HUES48 (cell line): ENCODE data around the gene LRRC2.
"Not testable (repeated sequence)": the region's sequence is repeated elsewhere in the genome, so short reads cannot be mapped to it uniquely, and the experiment has no call there.

Source experiments
- H3K27ac ChIP-seq: one replicate; pipeline ENCODE4 v1.7.0; 2013; ENCODE audit warnings: low read depth, low read length, inconsistent platforms
- H3K27me3 ChIP-seq: 2 replicates; pipeline ENCODE4 v1.6.1; 2013; ENCODE audit warnings: mild to moderate bottlenecking, low read length; ENCODE audit not compliant: control insufficient read depth, insufficient read depth
- H3K36me3 ChIP-seq: 2 replicates; pipeline ENCODE4 v1.6.1; 2013; ENCODE audit warnings: low read length; ENCODE audit not compliant: control insufficient read depth, insufficient read depth
- H3K4me1 ChIP-seq: 2 replicates; pipeline ENCODE4 v1.6.1; 2013; ENCODE audit warnings: mild to moderate bottlenecking, low read length; ENCODE audit not compliant: control insufficient read depth, insufficient read depth
- H3K4me3 ChIP-seq: 2 replicates; pipeline ENCODE4 v1.5.1; 2013; ENCODE audit warnings: mild to moderate bottlenecking, low read depth, low read length
- H3K9ac ChIP-seq: 2 replicates; pipeline ENCODE4 v1.6.1; 2013; ENCODE audit warnings: mild to moderate bottlenecking, low read depth, low read length, moderate library complexity
- H3K9me3 ChIP-seq: 2 replicates; pipeline ENCODE4 v1.6.1; 2013; ENCODE audit warnings: low read length; ENCODE audit not compliant: control insufficient read depth, insufficient read depth

LRRC2 gene

GRCh38 chr3:46524832-46525231 lies 41.3 kb downstream of the LRRC2 start:
- Histone ChIP-seq H3K4me3 (no peak overlapping the region), H3K9ac (no peak overlapping the region), H3K9me3 (no peaks in the 10 kb centered on the region), H3K27ac (no peak overlapping the region), H3K36me3 (no peaks in the 10 kb centered on the region; the same call in 1 of the 2 replicates), H3K4me1 (no peaks in the 10 kb centered on the region), H3K27me3 (no peaks in the 10 kb centered on the region)

- Histone ChIP-seq H3K9ac (no peak overlapping the region), H3K36me3 (no peaks in the 10 kb centered on the region; the same call in 1 of the 2 replicates), H3K27ac (no peak overlapping the region), H3K27me3 (no peaks in the 10 kb centered on the region), H3K9me3 (no peaks in the 10 kb centered on the region), H3K4me1 (no peaks in the 10 kb centered on the region), H3K4me3 (no peak overlapping the region)
Measured at GRCh38 chr3:46524008-46524407, 42.1 kb downstream of the LRRC2 start.

DNA sequence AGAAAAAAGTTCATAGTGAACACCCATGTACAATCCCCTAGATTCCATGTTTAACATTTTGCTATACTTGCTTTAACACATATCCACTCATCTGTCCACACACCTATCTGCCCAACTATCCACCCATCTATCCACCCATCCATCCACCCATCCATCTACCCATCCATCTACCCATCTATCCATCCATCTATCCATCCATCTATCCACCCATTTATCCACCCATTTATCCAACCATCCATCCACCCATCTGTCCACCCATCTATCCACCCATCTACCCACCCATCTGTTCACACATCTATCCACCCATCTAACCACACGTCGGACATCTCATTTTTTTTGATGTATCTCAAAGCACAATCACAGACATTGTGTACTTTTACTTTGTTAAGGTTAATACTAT lies 42.5 kb downstream of the LRRC2 start:
- Histone ChIP-seq H3K27ac (no peak overlapping the region), H3K9ac (no peak overlapping the region), H3K27me3 (no peaks in the 10 kb centered on the region), H3K4me3 (no peak overlapping the region), H3K36me3 (no peaks in the 10 kb centered on the region; the same call in 1 of the 2 replicates), H3K4me1 (no peaks in the 10 kb centered on the region), H3K9me3 (no peaks in the 10 kb centered on the region)

GRCh38 chr3:46522201-46522600 lies 43.9 kb downstream of the LRRC2 start:
- not testable (repeated sequence) for H3K36me3 ChIP-seq, H3K4me1 ChIP-seq, H3K9me3 ChIP-seq, H3K4me3 ChIP-seq, H3K9ac ChIP-seq, H3K27me3 ChIP-seq, H3K27ac ChIP-seq

DNA sequence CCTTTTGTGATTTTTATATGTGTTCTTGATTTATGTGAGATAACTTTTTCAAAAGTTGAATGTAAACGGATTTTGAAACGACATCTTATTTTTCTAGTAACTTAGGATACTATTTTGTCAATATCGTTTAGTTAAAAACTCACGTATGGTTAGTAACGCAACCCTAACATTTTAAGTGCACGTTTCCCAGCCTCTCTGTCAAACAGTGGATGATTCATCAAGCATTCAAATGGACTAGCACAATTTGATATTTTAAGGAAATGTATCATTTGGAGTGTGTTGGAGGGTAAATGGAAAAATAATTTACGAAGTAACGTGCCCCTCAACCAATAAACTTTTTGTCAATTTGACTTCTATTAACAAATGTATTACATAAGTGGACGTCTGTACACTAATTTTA lies 45.0 kb downstream of the LRRC2 start:
- Histone ChIP-seq H3K4me3 (no peak overlapping the region), H3K9me3 (no peaks in the 10 kb centered on the region), H3K4me1 (no peaks in the 10 kb centered on the region), H3K27me3 (no peaks in the 10 kb centered on the region), H3K27ac (no peak overlapping the region), H3K36me3 (no peaks in the 10 kb centered on the region), H3K9ac (no peak overlapping the region)

DNA sequence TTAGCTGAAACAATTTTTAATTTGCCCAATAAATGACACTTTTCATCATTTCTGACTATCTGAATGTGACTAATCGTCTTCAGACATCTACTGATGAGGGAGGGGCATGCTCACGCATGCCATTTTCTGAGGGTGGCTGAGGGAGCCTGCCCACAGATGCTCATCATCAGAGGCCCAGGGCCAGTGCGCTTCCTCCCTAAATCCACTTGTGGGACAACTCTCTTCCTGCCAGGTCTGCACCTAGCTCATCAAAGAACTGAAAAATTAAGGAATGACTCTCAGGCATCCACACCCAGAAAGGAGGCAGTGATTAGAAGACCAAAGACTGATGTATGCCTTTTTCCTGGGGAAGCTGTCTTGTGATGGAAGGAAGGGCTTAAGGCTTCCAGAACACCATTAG lies 45.6 kb downstream of the LRRC2 start:
- Histone ChIP-seq H3K36me3 (no peaks in the 10 kb centered on the region), H3K4me3 (no peak overlapping the region), H3K27me3 (no peaks in the 10 kb centered on the region), H3K4me1 (no peaks in the 10 kb centered on the region), H3K9ac (no peak overlapping the region), H3K9me3 (no peaks in the 10 kb centered on the region), H3K27ac (no peak overlapping the region)

DNA sequence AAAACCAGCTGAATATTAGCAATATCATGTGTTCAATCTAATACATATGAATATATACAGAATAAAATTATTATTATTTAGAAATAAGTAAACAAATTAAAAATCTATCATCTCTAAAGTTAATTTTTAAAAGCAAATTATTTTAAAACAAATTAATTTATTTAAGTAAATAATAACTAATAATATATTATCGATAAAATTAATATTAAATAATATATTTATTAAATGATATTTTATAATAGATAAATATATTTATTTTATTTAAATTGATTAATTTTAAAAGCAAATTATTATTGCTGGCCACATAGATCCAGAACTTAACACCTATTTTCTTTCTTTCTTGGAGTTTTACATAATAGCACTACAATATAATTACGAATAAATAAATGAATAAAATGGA lies 46.1 kb downstream of the LRRC2 start:
- Histone ChIP-seq H3K27ac (no peak overlapping the region), H3K4me3 (no peak overlapping the region), H3K9me3 (no peaks in the 10 kb centered on the region), H3K4me1 (no peaks in the 10 kb centered on the region), H3K27me3 (no peaks in the 10 kb centered on the region), H3K9ac (no peak overlapping the region), H3K36me3 (no peaks in the 10 kb centered on the region)

GRCh38 chr3:46517784-46518181 lies 48.3 kb downstream of the LRRC2 start:
- Histone ChIP-seq H3K4me1 (no peaks in the 10 kb centered on the region), H3K27ac (no peak overlapping the region), H3K27me3 (no peaks in the 10 kb centered on the region), H3K36me3 (no peaks in the 10 kb centered on the region), H3K9ac (no peak overlapping the region), H3K9me3 (no peaks in the 10 kb centered on the region), H3K4me3 (no peak overlapping the region)

- no peaks in the 10 kb centered on the region for H3K9me3 ChIP-seq
- H3K9ac ChIP-seq, result no peak overlapping the region
- H3K27ac ChIP-seq, result no peak overlapping the region
- no peaks in the 10 kb centered on the region for H3K4me1 ChIP-seq
- no peaks in the 10 kb centered on the region for H3K27me3 ChIP-seq
- H3K36me3 ChIP-seq, result no peaks in the 10 kb centered on the region
- no peak overlapping the region for H3K4me3 ChIP-seq
Measured at GRCh38 chr3:46517016-46517783, 48.9 kb downstream of the LRRC2 start.

DNA sequence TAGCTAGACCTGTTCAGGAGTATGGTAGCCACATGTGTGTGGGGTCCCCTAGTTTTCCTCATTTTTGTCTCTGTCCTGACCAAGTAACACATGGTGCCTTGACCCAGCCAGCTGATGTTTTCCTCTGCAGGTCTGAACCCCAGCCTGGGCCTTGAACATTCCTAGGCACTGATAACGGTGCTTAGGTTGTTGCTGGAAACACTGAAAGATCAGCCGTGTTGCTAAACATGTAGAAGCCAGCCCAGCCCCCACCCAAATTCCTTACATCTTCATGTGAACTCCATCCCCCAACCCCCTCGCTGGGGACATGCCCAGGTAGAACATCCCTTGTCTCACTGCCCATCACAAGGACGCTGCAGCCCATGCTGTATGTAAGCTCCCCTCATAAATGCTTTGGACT lies 49.6 kb downstream of the LRRC2 start:
- no peaks in the 10 kb centered on the region for H3K27me3 ChIP-seq
- no peak overlapping the region for H3K27ac ChIP-seq
- H3K9ac ChIP-seq, result no peak overlapping the region
- H3K4me3 ChIP-seq, result no peak overlapping the region
- H3K9me3 ChIP-seq, result no peaks in the 10 kb centered on the region
- H3K4me1 ChIP-seq, result no peaks in the 10 kb centered on the region
- no peaks in the 10 kb centered on the region for H3K36me3 ChIP-seq

DNA sequence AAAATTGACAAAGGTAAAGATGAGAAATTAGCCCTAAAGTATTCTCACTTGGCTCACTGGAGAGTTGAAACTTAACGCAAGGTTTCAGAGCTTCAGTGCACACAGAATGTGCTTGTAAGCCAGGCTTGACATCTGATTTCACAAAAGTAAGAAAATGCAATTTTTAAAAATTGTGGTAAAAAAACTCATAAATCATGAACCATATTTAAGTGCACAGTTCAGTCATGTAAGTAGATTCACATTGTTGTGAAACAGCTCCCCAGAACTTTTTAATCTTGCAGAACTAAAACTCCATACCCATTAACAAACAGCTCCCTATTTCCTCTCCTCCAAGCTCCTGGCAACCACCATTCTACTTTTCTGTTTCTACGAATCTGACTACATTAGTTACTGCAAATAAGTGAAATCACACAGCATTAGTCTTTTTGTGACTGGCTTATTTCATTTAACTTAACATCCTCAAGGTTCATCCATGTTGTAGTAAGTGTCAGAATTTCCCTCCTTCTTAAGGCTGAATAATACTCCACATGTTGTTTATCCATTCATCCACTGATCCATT lies 53.8 kb downstream of the LRRC2 start:
- Histone ChIP-seq H3K36me3 (no peaks in the 10 kb centered on the region), H3K9ac (no peak overlapping the region), H3K4me3 (no peak overlapping the region), H3K9me3 (no peaks in the 10 kb centered on the region), H3K27me3 (no peaks in the 10 kb centered on the region), H3K4me1 (no peaks in the 10 kb centered on the region), H3K27ac (no peak overlapping the region)
